ENCODE results near the gene SPRY4.
A peak's percentile ranks its signal among the peaks of the same experiment; 100 is the strongest.

The SPRY4 gene

DNA sequence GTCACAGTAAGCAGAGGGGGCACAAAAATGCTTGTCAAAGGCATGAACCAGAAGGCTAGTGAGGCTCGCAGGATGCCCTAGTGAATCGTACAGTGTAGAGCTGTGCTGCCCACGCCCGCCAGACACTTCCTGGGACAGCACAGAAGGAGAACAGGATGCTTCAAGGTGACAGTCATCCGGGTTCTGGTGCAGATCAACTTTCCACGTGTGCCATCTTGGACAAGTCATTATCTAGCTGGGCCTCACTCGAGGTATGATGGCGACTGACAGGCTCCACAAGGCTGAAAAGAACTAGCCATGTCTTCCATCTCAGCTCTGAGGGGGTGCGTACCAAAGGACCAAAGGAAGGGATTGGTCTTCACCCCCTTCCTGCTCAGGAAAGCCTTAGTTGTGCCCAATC is 14.0 kb downstream of the SPRY4 start:
- TF ChIP-seq POLR2AphosphoS5 (IDR thresholded peaks at IDR 0.05; ENCODE audit: low read depth, low read length) (peak; percentile 56; the same call in 1 of the 2 replicates), TAF1 (IDR thresholded peaks at IDR 0.05; ENCODE audit: borderline replicate concordance, insufficient read depth, low read length) (no peak), SIN3A (IDR thresholded peaks at IDR 0.05; ENCODE audit: borderline replicate concordance, insufficient read depth, low read length) (no peak)
- TF ChIP-seq, protein P1, sequence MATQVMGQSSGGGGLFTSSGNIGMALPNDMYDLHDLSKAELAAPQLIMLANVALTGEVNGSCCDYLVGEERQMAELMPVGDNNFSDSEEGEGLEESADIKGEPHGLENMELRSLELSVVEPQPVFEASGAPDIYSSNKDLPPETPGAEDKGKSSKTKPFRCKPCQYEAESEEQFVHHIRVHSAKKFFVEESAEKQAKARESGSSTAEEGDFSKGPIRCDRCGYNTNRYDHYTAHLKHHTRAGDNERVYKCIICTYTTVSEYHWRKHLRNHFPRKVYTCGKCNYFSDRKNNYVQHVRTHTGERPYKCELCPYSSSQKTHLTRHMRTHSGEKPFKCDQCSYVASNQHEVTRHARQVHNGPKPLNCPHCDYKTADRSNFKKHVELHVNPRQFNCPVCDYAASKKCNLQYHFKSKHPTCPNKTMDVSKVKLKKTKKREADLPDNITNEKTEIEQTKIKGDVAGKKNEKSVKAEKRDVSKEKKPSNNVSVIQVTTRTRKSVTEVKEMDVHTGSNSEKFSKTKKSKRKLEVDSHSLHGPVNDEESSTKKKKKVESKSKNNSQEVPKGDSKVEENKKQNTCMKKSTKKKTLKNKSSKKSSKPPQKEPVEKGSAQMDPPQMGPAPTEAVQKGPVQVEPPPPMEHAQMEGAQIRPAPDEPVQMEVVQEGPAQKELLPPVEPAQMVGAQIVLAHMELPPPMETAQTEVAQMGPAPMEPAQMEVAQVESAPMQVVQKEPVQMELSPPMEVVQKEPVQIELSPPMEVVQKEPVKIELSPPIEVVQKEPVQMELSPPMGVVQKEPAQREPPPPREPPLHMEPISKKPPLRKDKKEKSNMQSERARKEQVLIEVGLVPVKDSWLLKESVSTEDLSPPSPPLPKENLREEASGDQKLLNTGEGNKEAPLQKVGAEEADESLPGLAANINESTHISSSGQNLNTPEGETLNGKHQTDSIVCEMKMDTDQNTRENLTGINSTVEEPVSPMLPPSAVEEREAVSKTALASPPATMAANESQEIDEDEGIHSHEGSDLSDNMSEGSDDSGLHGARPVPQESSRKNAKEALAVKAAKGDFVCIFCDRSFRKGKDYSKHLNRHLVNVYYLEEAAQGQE (IDR thresholded peaks at IDR 0.05; ENCODE audit: insufficient read depth in 1 of 2, low read depth in 2 of 2, low read length in 2 of 2): no peak

DNA sequence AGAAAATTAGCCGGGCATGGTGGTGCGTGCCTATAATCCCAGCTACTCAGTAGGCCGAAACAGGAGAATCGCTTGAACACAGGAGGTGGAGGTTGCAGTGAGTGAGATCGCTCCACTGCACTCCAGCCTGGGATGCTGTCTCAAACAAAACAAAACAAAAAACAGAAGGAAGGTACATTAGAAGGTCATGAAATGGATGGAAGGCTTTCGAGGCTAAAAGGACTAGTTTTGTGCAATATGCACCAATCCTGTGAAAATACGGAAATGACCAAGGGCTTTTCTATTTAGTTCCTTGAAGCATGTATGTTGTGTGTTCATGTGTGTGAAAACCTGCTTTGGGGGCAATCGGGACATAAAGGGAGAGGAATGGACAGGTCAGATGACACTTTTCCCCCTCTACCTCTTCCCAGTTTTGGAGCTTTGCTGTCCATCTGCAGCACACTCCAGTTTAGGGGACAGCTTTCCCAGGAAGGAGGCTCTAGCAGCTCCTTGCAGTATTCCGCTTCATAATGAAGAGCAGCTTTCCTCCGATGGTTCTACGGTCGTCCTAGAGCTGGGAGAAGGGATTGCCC is 15.0 kb downstream of the SPRY4 start:
- TF ChIP-seq SIN3A (IDR thresholded peaks at IDR 0.05; ENCODE audit: borderline replicate concordance, insufficient read depth, low read length) (no peak), POLR2AphosphoS5 (IDR thresholded peaks at IDR 0.05; ENCODE audit: low read depth, low read length) (peak; percentile 30)

DNA sequence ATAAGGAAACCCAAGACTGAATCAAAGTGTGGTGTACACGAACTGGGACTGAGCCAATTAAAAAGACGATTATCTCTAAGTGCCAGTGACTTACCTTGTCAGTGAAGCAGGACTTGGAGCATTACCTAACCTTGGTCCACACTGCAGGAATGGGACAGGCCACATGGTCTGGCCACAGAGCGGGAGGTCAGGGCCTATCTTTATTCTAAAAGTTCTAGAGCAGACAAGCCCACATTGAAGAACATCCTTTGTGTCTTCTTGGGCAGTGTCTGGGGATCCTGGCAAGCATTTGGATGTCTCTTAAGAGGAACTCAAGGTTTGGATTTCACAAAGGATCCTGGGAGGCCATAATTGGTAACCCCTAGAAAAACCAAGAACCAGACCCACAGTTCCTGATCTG is 16.5 kb downstream of the SPRY4 start:
- TF ChIP-seq FOXP2 (optimal IDR thresholded peaks at IDR 0.05; ENCODE audit: borderline replicate concordance, extremely low read depth, extremely low read length, insufficient read depth) (no peak), POLR2AphosphoS5 (IDR thresholded peaks at IDR 0.05; ENCODE audit: low read depth, low read length) (0 out of 2 replicates have a peak, but pooled peaks have one; percentile 8)

DNA sequence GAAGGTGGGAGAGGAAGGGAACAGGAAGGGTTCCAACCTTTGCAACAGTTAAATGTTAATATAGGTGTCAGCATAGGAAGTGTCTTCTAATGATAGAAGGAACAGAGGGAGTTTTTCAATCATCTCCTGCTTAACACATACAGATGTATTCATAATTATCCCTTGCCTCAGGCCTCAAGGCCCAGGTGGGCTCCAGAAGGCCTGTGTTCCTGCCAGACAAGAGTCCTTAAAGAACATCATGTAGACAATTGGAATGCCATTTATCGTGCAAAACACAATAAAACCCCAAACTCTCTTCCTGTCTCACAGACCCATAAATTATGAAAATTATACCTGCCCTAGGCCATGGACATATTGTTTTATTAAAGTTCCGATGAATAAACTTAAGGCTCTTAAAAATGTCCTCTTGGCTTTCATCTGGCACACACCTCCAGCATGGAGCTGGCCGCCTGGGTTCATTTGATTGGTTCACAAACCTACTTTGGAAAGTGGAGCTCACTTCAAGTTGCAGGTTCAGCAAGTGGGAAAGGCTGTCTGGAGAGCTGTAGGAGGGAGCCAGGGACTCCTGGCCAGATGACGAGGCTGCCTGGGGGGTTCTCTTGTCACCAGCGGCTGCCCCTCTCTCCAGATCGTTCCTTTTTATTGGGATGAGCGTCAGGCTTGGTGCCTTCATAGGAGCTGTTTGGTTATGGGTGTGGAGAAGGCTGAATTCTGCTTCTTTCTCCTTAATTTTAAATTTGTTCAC is 17.5 kb downstream of the SPRY4 start:
- TF ChIP-seq FOXP2 (optimal IDR thresholded peaks at IDR 0.05; ENCODE audit: borderline replicate concordance, extremely low read depth, extremely low read length, insufficient read depth) (no peak), POLR2AphosphoS5 (IDR thresholded peaks at IDR 0.05; ENCODE audit: low read depth, low read length) (peak; percentile 43; the same call in 1 of the 2 replicates)

DNA sequence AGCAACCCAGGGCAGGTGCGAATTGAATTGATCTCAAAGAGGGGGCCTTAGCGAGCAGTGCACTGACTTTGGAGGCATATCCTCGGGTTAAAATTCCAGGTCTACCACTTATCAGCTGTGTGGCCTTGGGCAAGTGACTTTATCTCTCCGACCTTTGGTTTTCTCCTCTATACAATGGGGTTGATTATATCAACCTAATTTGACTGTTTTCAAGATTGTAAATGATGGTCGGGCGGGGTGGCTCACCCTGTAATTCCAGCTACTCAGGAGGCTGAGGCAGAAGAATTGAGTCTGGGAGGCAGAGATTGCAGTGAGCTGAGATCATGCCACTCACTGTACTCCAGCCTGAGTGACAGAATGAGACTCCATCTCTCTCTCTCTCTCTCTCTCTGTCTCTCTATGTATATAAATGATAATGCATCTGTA is 18.7 kb downstream of the SPRY4 start:
- TF ChIP-seq FOXP2 (optimal IDR thresholded peaks at IDR 0.05; ENCODE audit: borderline replicate concordance, extremely low read depth, extremely low read length, insufficient read depth) (no peak), SIN3A (IDR thresholded peaks at IDR 0.05; ENCODE audit: borderline replicate concordance, insufficient read depth, low read length) (no peak), POLR2AphosphoS5 (IDR thresholded peaks at IDR 0.05; ENCODE audit: low read depth, low read length) (no peak), TAF1 (IDR thresholded peaks at IDR 0.05; ENCODE audit: borderline replicate concordance, insufficient read depth, low read length) (no peak)
- TF ChIP-seq, protein P1 (IDR thresholded peaks at IDR 0.05; ENCODE audit: insufficient read depth in 1 of 2, low read depth in 2 of 2, low read length in 2 of 2): no peak

DNA sequence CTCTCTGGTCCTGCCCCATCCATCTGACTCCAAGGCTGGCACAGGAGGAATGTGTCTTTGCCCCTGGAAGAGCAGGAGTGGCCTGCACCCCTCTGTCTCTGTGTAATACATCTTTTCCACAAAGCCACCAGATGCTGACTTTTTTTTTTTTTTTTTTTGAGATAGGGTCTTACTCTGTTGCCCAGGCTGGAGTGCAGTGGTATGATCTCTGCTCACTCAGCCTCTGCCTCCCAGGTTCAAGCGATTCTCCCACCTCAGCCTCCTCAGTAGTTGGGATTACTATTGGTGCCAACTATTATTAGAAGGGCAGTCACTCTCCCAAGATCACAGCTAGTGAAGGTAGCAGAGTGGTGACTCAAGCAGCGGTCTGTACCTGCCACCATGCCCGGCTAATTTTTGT is 19.6 kb downstream of the SPRY4 start:
- no peak for TF ChIP-seq TAF1 (IDR thresholded peaks at IDR 0.05; ENCODE audit: borderline replicate concordance, insufficient read depth, low read length)
- TF ChIP-seq POLR2AphosphoS5 (IDR thresholded peaks at IDR 0.05; ENCODE audit: low read depth, low read length): no peak
- TF ChIP-seq, protein P1 (IDR thresholded peaks at IDR 0.05; ENCODE audit: insufficient read depth in 1 of 2, low read depth in 2 of 2, low read length in 2 of 2): no peak
- TF ChIP-seq FOXP2 (optimal IDR thresholded peaks at IDR 0.05; ENCODE audit: borderline replicate concordance, extremely low read depth, extremely low read length, insufficient read depth): no peak
- TF ChIP-seq SIN3A (IDR thresholded peaks at IDR 0.05; ENCODE audit: borderline replicate concordance, insufficient read depth, low read length): no peak
